ENCODE measurements around the gene GPC6.
"Not testable (repeated sequence)": the region's sequence is repeated elsewhere in the genome, so short reads cannot be mapped to it uniquely, and the experiment has no call there.

Gene GPC6

GRCh38 chr13:93270769-93271742, 44.4 kb downstream of the GPC6 start:
- DNase-seq = no peak

GRCh38 chr13:93279982-93280381, 53.4 kb downstream of the GPC6 start:
- DNase-seq = no peak

- DNase-seq = no peak
Measured at GRCh38 chr13:93280688-93281087, 54.1 kb downstream of the GPC6 start.

GRCh38 chr13:93283255-93283654, 56.6 kb downstream of the GPC6 start:
- no peak for DNase-seq

GRCh38 chr13:93284064-93284463, 57.5 kb downstream of the GPC6 start:
- DNase-seq = no peak

GRCh38 chr13:93286047-93286446, 59.4 kb downstream of the GPC6 start:
- no peak for DNase-seq

GRCh38 chr13:93289053-93289452, 62.4 kb downstream of the GPC6 start:
- no peak for DNase-seq

- DNase-seq = no peak
Measured at GRCh38 chr13:93289842-93290241, 63.2 kb downstream of the GPC6 start.

GRCh38 chr13:93290503-93290902, 63.9 kb downstream of the GPC6 start:
- no peak for DNase-seq

GRCh38 chr13:93292366-93292765, 65.8 kb downstream of the GPC6 start:
- no peak for DNase-seq

GRCh38 chr13:93293710-93294109, 67.1 kb downstream of the GPC6 start:
- no peak for DNase-seq

- no peak for DNase-seq
Measured at GRCh38 chr13:93296584-93296983, 70.0 kb downstream of the GPC6 start.

GRCh38 chr13:93298713-93299112, 72.1 kb downstream of the GPC6 start:
- DNase-seq = no peak

- DNase-seq = no peak
Measured at GRCh38 chr13:93304134-93304533, 77.5 kb downstream of the GPC6 start.

GRCh38 chr13:93304868-93305613, 78.4 kb downstream of the GPC6 start:
- no peak for DNase-seq

GRCh38 chr13:93305886-93306285, 79.3 kb downstream of the GPC6 start:
- no peak for DNase-seq

- no peak for DNase-seq
Measured at GRCh38 chr13:93307136-93307535, 80.5 kb downstream of the GPC6 start.

- no peak for DNase-seq
Measured at GRCh38 chr13:93307651-93308050, 81.0 kb downstream of the GPC6 start.

- no peak for DNase-seq
Measured at GRCh38 chr13:93309886-93310523, 83.4 kb downstream of the GPC6 start.

- DNase-seq = no peak
Measured at GRCh38 chr13:93316841-93317240, 90.2 kb downstream of the GPC6 start.

- no peak for DNase-seq
Measured at GRCh38 chr13:93318534-93319254, 92.1 kb downstream of the GPC6 start.

- no peak for DNase-seq
Measured at GRCh38 chr13:93320942-93321341, 94.3 kb downstream of the GPC6 start.

GRCh38 chr13:93323880-93324279, 97.3 kb downstream of the GPC6 start:
- DNase-seq = not testable (repeated sequence)

Measured in stimulated activated CD4-positive, alpha-beta T cell treated with anti-CD3 and anti-CD28 coated beads, Interleukin-15, amount 100 ng/mL, for 24 hours (primary cell).